GM18951 (cell line): ENCODE results near the gene RER1.

Experiments
- POLR2A ChIP-seq: IDR thresholded peaks from 4 replicates; pipeline ENCODE4 v1.6.1; 2011; ENCODE audit warnings: mild to moderate bottlenecking; ENCODE audit not compliant: insufficient read length, insufficient read depth; ENCODE audit errors: extremely low read depth
- in situ Hi-C: fragments of 300-500 bp; cut with MboI; formaldehyde crosslinking; loops from one replicate; pipeline ENCODE4 v1.12.0; 2022; ENCODE audit warnings: low sequenced_read_pairs, mixed read lengths, inconsistent platforms; ENCODE audit not compliant: unreplicated experiment

Gene RER1

GRCh38 chr1:2416403-2416802, 24.8 kb downstream of the RER1 start:
- no peak for TF ChIP-seq POLR2A

GRCh38 chr1:2417083-2417832, 25.6 kb downstream of the RER1 start:
- in situ Hi-C loops = loop anchor here (25.0 kb wide), 2 partner anchors 120 to 1020 kb away; partner anchors contain the start of genes HES5 and PANK4
- TF ChIP-seq POLR2A = no peak

More at GRCh38 chr1:2416403-2416802, 24.8 kb downstream of the RER1 start:
- in situ Hi-C loops = loop anchor here (25.0 kb wide), 2 partner anchors 121 to 1021 kb away; partner anchors contain the start of genes HES5 and PANK4

- TF ChIP-seq POLR2A = no peak
- in situ Hi-C loops = loop anchor here (25.0 kb wide), 2 partner anchors 119 to 1019 kb away; partner anchors contain the start of genes HES5 and PANK4
Measured at GRCh38 chr1:2417833-2418225, 26.2 kb downstream of the RER1 start.

GRCh38 chr1:2418791-2419320, 27.2 kb downstream of the RER1 start:
- no peak for TF ChIP-seq POLR2A
- in situ Hi-C loops = loop anchor here (25.0 kb wide), 2 partner anchors 118 to 1018 kb away; partner anchors contain the start of genes HES5 and PANK4

GRCh38 chr1:2419416-2419815, 27.8 kb downstream of the RER1 start:
- in situ Hi-C loops = loop anchor here (25.0 kb wide), 2 partner anchors 118 to 1018 kb away; partner anchors contain the start of genes HES5 and PANK4
- TF ChIP-seq POLR2A = no peak

GRCh38 chr1:2422523-2422922, 30.9 kb downstream of the RER1 start:
- in situ Hi-C loops = loop anchor here (10.0 to 25.0 kb wide), 3 partner anchors 115 to 1015 kb away; partner anchors contain the start of genes HES5 and PANK4
- TF ChIP-seq POLR2A = no peak

- in situ Hi-C loops = loop anchor here (10.0 kb wide), 1 partner anchor 359 kb away; no protein-coding TSS in a partner anchor
- no peak for TF ChIP-seq POLR2A
Measured at GRCh38 chr1:2425892-2426291, 34.3 kb downstream of the RER1 start.

GRCh38 chr1:2426540-2426939, 34.9 kb downstream of the RER1 start:
- TF ChIP-seq POLR2A = no peak
- in situ Hi-C loops = loop anchor here (10.0 kb wide), 1 partner anchor 358 kb away; no protein-coding TSS in a partner anchor

GRCh38 chr1:2427051-2427450, 35.4 kb downstream of the RER1 start:
- in situ Hi-C loops = loop anchor here (10.0 kb wide), 1 partner anchor 358 kb away; no protein-coding TSS in a partner anchor
- no peak for TF ChIP-seq POLR2A

- no peak for TF ChIP-seq POLR2A
Measured at GRCh38 chr1:2427976-2428375, 36.3 kb downstream of the RER1 start.

GRCh38 chr1:2428490-2428889, 36.8 kb downstream of the RER1 start:
- no peak for TF ChIP-seq POLR2A
- in situ Hi-C loops = loop anchor here (10.0 kb wide), 1 partner anchor 356 kb away; no protein-coding TSS in a partner anchor

More at GRCh38 chr1:2427976-2428375, 36.3 kb downstream of the RER1 start:
- in situ Hi-C loops = loop anchor here (10.0 kb wide), 1 partner anchor 357 kb away; no protein-coding TSS in a partner anchor

GRCh38 chr1:2429780-2430591, 38.3 kb downstream of the RER1 start:
- TF ChIP-seq POLR2A = no peak
- in situ Hi-C loops = loop anchor here (10.0 kb wide), 1 partner anchor 355 kb away; no protein-coding TSS in a partner anchor

- no peak for TF ChIP-seq POLR2A
- in situ Hi-C loops = no loop called here
Measured at GRCh38 chr1:2430592-2430973, 38.9 kb downstream of the RER1 start.

GRCh38 chr1:2431103-2431502, 39.5 kb downstream of the RER1 start:
- in situ Hi-C loops = no loop called here

More at GRCh38 chr1:2431103-2431502, 39.5 kb downstream of the RER1 start:
- TF ChIP-seq POLR2A = no peak
